ENCODE measurements around the gene PHF23. TPM values are rescaled to one million over a fixed set of nuclear protein-coding genes. Genes with fewer than 3 reads are reported as not detected.

PHF23 gene
- total and polyA plus RNA-seq, 4 donors: 25.4 to 40.5 (median 27.2) TPM

GRCh38 chr17:7266784-7267183 is 27.5 kb upstream of the PHF23 start:
- WGBS, 2 donors: 69 to 70% methylated on average over 1 of the region's 1 CpG
- Histone ChIP-seq H3K9ac (ENCODE audit: insufficient read depth in 1 of 2, low read length in 2 of 2) (no peak overlapping the region), H3K4me1 (ENCODE audit: control insufficient read depth in 5 of 5, insufficient read depth in 5 of 5, low read length in 5 of 5) (peaks cover 0 to 6% (median 0%) of the 10 kb centered on the region in 5 donors), H3K36me3 (ENCODE audit: control insufficient read depth in 4 of 4, insufficient read depth in 4 of 4, low read length in 4 of 4) (no peaks in the 10 kb centered on the region), H3K4me3 (no peak overlapping the region), H3K27ac (ENCODE audit: low read depth in 1 of 2, low read length in 1 of 2) (no peak overlapping the region), H3K27me3 (ENCODE audit: control insufficient read depth in 3 of 3, insufficient read depth in 3 of 3, low read length in 2 of 3) (peaks cover 0 to 18% (median 16%) of the 10 kb centered on the region in 3 donors), H3K9me3 (ENCODE audit: control insufficient read depth in 4 of 4, insufficient read depth in 3 of 4, low read length in 3 of 4) (no peaks in the 10 kb centered on the region)
- no peak for ATAC-seq (ENCODE audit: insufficient read depth, low FRiP score)
- TF ChIP-seq, protein P1, sequence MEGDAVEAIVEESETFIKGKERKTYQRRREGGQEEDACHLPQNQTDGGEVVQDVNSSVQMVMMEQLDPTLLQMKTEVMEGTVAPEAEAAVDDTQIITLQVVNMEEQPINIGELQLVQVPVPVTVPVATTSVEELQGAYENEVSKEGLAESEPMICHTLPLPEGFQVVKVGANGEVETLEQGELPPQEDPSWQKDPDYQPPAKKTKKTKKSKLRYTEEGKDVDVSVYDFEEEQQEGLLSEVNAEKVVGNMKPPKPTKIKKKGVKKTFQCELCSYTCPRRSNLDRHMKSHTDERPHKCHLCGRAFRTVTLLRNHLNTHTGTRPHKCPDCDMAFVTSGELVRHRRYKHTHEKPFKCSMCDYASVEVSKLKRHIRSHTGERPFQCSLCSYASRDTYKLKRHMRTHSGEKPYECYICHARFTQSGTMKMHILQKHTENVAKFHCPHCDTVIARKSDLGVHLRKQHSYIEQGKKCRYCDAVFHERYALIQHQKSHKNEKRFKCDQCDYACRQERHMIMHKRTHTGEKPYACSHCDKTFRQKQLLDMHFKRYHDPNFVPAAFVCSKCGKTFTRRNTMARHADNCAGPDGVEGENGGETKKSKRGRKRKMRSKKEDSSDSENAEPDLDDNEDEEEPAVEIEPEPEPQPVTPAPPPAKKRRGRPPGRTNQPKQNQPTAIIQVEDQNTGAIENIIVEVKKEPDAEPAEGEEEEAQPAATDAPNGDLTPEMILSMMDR (IDR thresholded peaks at IDR 0.05; ENCODE audit: control extremely low read depth, extremely low read depth): no peak
- DNase-seq: no peak

DNA sequence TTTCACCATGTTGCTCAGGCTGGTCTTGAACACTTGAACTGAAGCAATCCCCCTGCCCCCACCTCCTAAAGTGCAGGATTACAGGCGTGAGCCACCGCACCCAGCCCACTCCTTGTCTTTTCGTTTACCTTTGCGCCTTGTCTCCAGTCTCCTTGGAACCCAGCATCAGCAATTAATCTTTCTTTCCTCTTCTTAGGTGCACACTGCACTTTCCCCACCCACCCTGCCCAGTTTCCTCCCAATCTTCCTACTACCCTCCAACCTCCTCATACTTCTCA is 24.5 kb upstream of the PHF23 start:
- peak overlapping the region in 1 of 2 donors; percentile 90 for H3K27ac ChIP-seq (ENCODE audit: low read depth in 1 of 2, low read length in 1 of 2)
- WGBS, 2 donors: 38 to 42% methylated on average over 4 of the region's 4 CpGs
- no peaks in the 10 kb centered on the region for H3K9me3 ChIP-seq (ENCODE audit: control insufficient read depth in 4 of 4, insufficient read depth in 3 of 4, low read length in 3 of 4)
- TF ChIP-seq, protein P1 (IDR thresholded peaks at IDR 0.05; ENCODE audit: control extremely low read depth, extremely low read depth): no peak
- H3K4me1 ChIP-seq (ENCODE audit: control insufficient read depth in 5 of 5, insufficient read depth in 5 of 5, low read length in 5 of 5): peaks cover 0 to 11% (median 0%) of the 10 kb centered on the region in 5 donors
- H3K4me3 ChIP-seq: no peak overlapping the region
- H3K9ac ChIP-seq (ENCODE audit: insufficient read depth in 1 of 2, low read length in 2 of 2): no peak overlapping the region
- ATAC-seq (ENCODE audit: insufficient read depth, low FRiP score) (no peak), DNase-seq (no peak)
- H3K27me3 ChIP-seq (ENCODE audit: control insufficient read depth in 3 of 3, insufficient read depth in 3 of 3, low read length in 2 of 3): peaks cover 0 to 23% (median 18%) of the 10 kb centered on the region in 3 donors
- peaks cover 0 to 10% (median 2%) of the 10 kb centered on the region in 4 donors for H3K36me3 ChIP-seq (ENCODE audit: control insufficient read depth in 4 of 4, insufficient read depth in 4 of 4, low read length in 4 of 4)

- Histone ChIP-seq H3K9me3 (ENCODE audit: control insufficient read depth in 4 of 4, insufficient read depth in 3 of 4, low read length in 3 of 4) (no peaks in the 10 kb centered on the region), H3K27me3 (ENCODE audit: control insufficient read depth in 3 of 3, insufficient read depth in 3 of 3, low read length in 2 of 3) (peaks cover 0 to 23% (median 18%) of the 10 kb centered on the region in 3 donors), H3K9ac (ENCODE audit: insufficient read depth in 1 of 2, low read length in 2 of 2) (peak overlapping the region; percentile 16 to 28), H3K4me3 (peak overlapping the region; percentile 57), H3K36me3 (ENCODE audit: control insufficient read depth in 4 of 4, insufficient read depth in 4 of 4, low read length in 4 of 4) (peaks cover 0 to 10% (median 3%) of the 10 kb centered on the region in 4 donors), H3K27ac (ENCODE audit: low read depth in 1 of 2, low read length in 1 of 2) (peak overlapping the region in 1 of 2 donors; percentile 90), H3K4me1 (ENCODE audit: control insufficient read depth in 5 of 5, insufficient read depth in 5 of 5, low read length in 5 of 5) (peaks cover 0 to 11% (median 0%) of the 10 kb centered on the region in 5 donors)
- ATAC-seq (ENCODE audit: insufficient read depth, low FRiP score) (peak; percentile 25), DNase-seq (peak; percentile 38 to 61 (median 45))
- TF ChIP-seq, protein P1 (IDR thresholded peaks at IDR 0.05; ENCODE audit: control extremely low read depth, extremely low read depth): no peak
- 5 to 6% methylated on average over 26 of the region's 26 CpGs for WGBS, 2 donors
These were observed 23.9 kb upstream of the PHF23 start for GRCh38 chr17:7262935-7263800.

All from lung (tissue), 12 donors.